ENCODE data around the gene KBTBD13.
A peak's percentile ranks its signal among the peaks of the same experiment; 100 is the strongest.
"Not testable (repeated sequence)": the region's sequence is repeated elsewhere in the genome, so short reads cannot be mapped to it uniquely, and the experiment has no call there.

The KBTBD13 gene

GRCh38 chr15:65071381-65071811 lies 5.2 kb upstream of the KBTBD13 start:
- no peak for DNase-seq

- no peak for DNase-seq
These were observed 4.5 kb upstream of the KBTBD13 start for GRCh38 chr15:65072027-65072426.

GRCh38 chr15:65072617-65073016 lies 3.9 kb upstream of the KBTBD13 start:
- no peak for DNase-seq

- DNase-seq: not testable (repeated sequence)
These were observed 1.6 kb upstream of the KBTBD13 start for GRCh38 chr15:65074946-65075345.

GRCh38 chr15:65075607-65076395 lies 745 bp upstream of the KBTBD13 start:
- DNase-seq: not testable (repeated sequence)

GRCh38 chr15:65077291-65077980 lies 890 bp downstream of the KBTBD13 start:
- DNase-seq: no peak

- no peak for DNase-seq
These were observed 1.4 kb downstream of the KBTBD13 start for GRCh38 chr15:65077981-65078352.

- no peak for DNase-seq
These were observed 3.0 kb downstream of the KBTBD13 start for GRCh38 chr15:65079580-65079979.

GRCh38 chr15:65081270-65081669 lies 4.7 kb downstream of the KBTBD13 start:
- no peak for DNase-seq

- DNase-seq: no peak
These were observed 5.2 kb downstream of the KBTBD13 start for GRCh38 chr15:65081758-65082157.

- peak; percentile 29 to 46 for DNase-seq
These were observed 5.9 kb downstream of the KBTBD13 start for GRCh38 chr15:65082303-65082953.

GRCh38 chr15:65083262-65083701 lies 6.7 kb downstream of the KBTBD13 start:
- no peak for DNase-seq

- DNase-seq: no peak
These were observed 8.1 kb downstream of the KBTBD13 start for GRCh38 chr15:65084500-65085206.

- DNase-seq: no peak
These were observed 8.7 kb downstream of the KBTBD13 start for GRCh38 chr15:65085207-65085753.

- peak in 1 of 2 experiments; percentile 4 for DNase-seq
These were observed 9.6 kb downstream of the KBTBD13 start for GRCh38 chr15:65085990-65086679.

- DNase-seq: peak in 1 of 2 experiments; percentile 20
These were observed 10.2 kb downstream of the KBTBD13 start for GRCh38 chr15:65086680-65087111.

- no peak for DNase-seq
These were observed 10.9 kb downstream of the KBTBD13 start for GRCh38 chr15:65087411-65087810.

- no peak for DNase-seq
These were observed 11.5 kb downstream of the KBTBD13 start for GRCh38 chr15:65087873-65088642.

- no peak for DNase-seq
These were observed 12.1 kb downstream of the KBTBD13 start for GRCh38 chr15:65088643-65089021.

- DNase-seq: no peak
These were observed 12.8 kb downstream of the KBTBD13 start for GRCh38 chr15:65089206-65089824.
